Omental fat pad (tissue), 4 donors: ENCODE data around the gene CCDC175. TPM values are rescaled to one million over a fixed set of nuclear protein-coding genes. Genes with fewer than 3 reads are reported as not detected.

ENCODE experiments used
- ATAC-seq: fragments of 150-250 bp; one replicate; pipeline ENCODE4 v1.9.1; 2016; ENCODE audit warnings: mild to moderate bottlenecking, moderate library complexity; ENCODE audit not compliant: low FRiP score
- DNase-seq: peaks from one replicate; pipeline ENCODE4 v3.0.0-alpha.2; 2019; ENCODE audit warnings: low spot score
- CTCF ChIP-seq, 3 donors: fragments of 450-650 bp; IDR thresholded peaks; one replicate each; pipeline ENCODE4 v1.5.1; 2016 to 2017; ENCODE audit warnings: antibody characterized with exemption in 3 of 3, mild to moderate bottlenecking in 3 of 3, moderate library complexity in 2 of 3
- total RNA-seq, 4 donors: library from RNA; depleted of rRNA; stranded (reverse); fragments of >200 nt; gene quantifications; one replicate each; pipeline ENCODE4 v1.1.0, GENCODE V29; 2016

The CCDC175 gene
- total RNA-seq, 4 donors from 2014 or later, result not detected

DNA sequence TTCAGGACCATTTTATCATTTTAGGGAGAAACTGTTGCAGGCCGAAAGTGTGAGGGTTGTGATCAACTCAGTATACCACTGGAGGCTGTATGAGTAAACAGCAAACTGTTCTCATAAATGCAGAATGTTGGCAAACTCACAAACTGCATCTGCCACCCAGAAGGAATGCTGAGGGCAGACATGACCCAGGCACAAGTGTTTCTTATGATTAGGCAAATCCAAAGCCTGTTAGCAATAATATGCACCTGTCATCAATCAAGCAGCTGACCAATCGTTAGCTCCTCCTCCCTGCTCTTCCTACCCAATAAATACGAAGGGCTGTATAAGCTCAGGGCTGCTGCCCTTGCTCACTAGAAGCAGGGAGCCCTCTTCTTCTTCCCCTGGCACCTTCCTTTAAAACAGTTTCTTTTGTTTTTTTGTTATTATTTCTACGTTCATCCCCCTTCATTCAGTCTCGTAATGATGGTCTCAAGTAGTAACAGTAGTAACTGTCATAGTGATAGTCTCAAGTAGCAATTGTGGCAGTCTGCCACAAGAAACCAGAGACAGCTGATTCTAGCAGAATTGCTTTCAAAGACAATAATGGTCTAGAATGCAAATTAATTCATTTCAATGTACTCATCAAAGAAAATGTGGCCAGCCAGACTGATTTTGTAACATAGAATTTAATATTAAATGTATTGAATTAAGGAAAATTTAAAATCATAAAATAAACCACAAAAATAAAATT, 15.2 kb upstream of the CCDC175 start:
- TF ChIP-seq CTCF (IDR thresholded peaks at IDR 0.05), result no peak
- ATAC-seq (no peak), DNase-seq (no peak)

DNA sequence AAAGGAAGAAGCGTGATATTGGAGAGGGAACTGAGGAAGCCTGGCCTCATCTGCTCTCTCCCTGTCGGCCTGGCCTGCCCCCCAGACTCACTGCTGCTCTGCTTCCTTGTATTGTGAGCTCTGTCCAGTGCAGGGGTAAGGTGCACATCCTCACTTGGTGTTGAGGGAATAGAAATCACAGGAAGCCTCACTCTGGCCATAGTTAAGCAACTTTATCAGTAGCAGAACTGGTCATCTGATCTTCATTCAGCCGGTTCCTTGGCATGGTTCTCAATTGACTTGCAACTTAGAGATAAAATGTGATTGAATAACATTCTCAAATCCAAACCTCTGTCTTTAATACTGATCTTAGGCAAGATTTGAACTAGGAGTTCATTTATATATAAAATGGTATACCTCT, 11.5 kb upstream of the CCDC175 start:
- ATAC-seq, result no peak
- DNase-seq, result no peak
- TF ChIP-seq CTCF (IDR thresholded peaks at IDR 0.05), result no peak

- TF ChIP-seq CTCF (IDR thresholded peaks at IDR 0.05), result no peak
- ATAC-seq, result no peak
- DNase-seq, result no peak
Observed at GRCh38 chr14:59585891-59586554, 9.4 kb upstream of the CCDC175 start.

GRCh38 chr14:59583755-59584154, 7.1 kb upstream of the CCDC175 start:
- DNase-seq (no peak), ATAC-seq (no peak)
- no peak for TF ChIP-seq CTCF (IDR thresholded peaks at IDR 0.05)

DNA sequence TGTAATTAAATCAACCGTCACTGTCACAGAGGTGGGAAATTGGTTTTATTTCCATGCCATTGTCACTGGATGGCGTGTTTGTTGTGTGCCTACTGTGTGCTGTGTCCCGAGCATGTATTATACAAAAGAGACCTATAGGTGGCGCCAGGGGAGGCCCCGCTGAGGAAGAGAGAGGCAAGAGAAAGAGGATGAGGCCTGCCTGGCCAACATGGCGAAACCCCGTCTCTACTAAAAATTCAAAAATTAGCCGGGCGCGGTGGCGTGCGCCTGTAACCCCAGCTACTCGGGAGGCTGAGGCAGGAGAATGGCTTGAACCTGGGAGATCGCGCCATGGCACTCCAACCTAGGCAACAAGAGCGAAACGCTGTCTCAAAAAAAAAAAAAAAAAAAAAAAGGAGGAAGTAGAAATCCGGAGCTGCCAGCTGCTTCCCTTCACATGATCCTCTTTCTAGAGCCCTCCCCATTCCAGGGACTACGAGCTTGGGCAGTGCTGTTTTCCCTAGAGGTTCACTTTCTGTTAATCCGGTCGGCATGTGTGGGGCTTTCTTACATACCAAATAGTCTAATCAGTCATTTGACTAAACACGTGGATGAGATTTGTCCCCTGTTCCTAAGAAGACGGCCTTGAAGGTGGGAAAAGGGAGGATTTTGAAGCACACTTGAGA, 6.4 kb upstream of the CCDC175 start:
- no peak for DNase-seq
- no peak for ATAC-seq

GRCh38 chr14:59582161-59582560, 5.5 kb upstream of the CCDC175 start:
- TF ChIP-seq CTCF (IDR thresholded peaks at IDR 0.05), result no peak
- ATAC-seq, result no peak
- no peak for DNase-seq

More for the DNA sequence above, 6.4 kb upstream of the CCDC175 start:
- no peak for TF ChIP-seq CTCF (IDR thresholded peaks at IDR 0.05)
